GM12892 (cell line): Measurements from ENCODE around the gene YY1.

Experiments used
- POLR2A ChIP-seq: IDR thresholded peaks from 2 replicates; pipeline ENCODE4 v1.6.1; 2011; ENCODE audit warnings: low read depth, low read length, control low read depth
- POLR2AphosphoS5 ChIP-seq: IDR thresholded peaks from 2 replicates; pipeline ENCODE4 v1.6.1; 2011; ENCODE audit warnings: low read depth, low read length, control low read depth
- TAF1 ChIP-seq: IDR thresholded peaks from 2 replicates; pipeline ENCODE4 v1.6.1; 2011; ENCODE audit warnings: low read depth, mild to moderate bottlenecking, control low read depth, low read length, borderline replicate concordance

DNA sequence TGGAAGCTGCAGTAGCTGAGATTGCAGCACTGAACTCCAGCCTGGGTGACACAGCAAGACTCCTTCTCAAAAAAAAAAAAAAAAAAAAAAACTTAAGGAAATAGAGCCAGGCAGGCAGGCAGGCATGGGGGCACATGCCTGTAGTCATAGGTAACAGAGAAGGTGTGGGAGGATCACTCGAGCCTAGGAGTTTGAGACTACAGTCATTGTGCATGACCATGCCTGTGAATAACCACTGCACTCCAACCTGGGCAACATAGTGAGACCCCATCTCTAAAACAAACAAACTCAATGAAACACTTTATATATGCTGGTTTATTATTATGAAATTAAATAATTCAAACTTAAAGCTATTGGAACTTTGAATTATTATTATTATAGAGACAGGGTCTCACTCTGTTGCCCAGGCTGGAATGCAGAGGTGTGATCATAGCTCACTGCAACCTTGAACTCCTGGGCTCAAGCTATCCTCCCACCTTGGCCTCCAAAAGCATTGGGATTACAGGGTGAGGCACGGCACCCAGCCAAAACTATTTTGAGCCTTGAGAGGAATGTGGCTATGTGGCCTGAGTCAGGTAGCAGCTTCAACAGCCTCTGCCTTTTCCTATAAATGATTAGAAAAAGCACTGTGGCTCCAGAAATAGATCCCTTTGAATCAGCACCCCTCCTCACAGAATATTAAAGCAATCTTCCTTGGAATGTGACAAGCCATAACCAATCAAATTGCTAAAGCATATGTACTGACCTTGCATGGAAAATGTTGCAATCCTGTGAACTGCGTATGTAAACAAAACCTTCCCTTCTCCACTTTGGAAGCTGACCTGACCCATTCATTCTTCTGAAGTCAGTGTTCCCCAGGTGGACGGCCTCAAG lies 34.7 kb upstream of the YY1 start:
- no peak for TF ChIP-seq POLR2A
- TF ChIP-seq POLR2AphosphoS5: no peak
- no peak for TF ChIP-seq TAF1
